Progenitor cell of endocrine pancreas (in vitro differentiated cells): Measurements from ENCODE around the gene FAM120B. TPM values are rescaled to one million over a fixed set of nuclear protein-coding genes. Genes with fewer than 3 reads are reported as not detected.

Experiments
- DNase-seq: peaks from one replicate; pipeline ENCODE4 v3.0.0; 2021; ENCODE audit warnings: low spot score; ENCODE audit not compliant: unreplicated experiment
- H3K27ac Mint-ChIP-seq: 2 replicates; pipeline ENCODE4 v1.8.0; 2021; ENCODE audit warnings: mild to moderate bottlenecking, moderate library complexity, mixed read lengths
- H3K27me3 Mint-ChIP-seq: 2 replicates; pipeline ENCODE4 v1.8.0; 2021; ENCODE audit warnings: mixed read lengths
- H3K36me3 Mint-ChIP-seq: 2 replicates; pipeline ENCODE4 v1.8.0; 2022; ENCODE audit warnings: mixed read lengths; ENCODE audit not compliant: insufficient read depth
- H3K4me1 Mint-ChIP-seq: 2 replicates; pipeline ENCODE4 v1.8.0; 2021; ENCODE audit warnings: low read depth, mixed read lengths
- H3K4me3 Mint-ChIP-seq: 2 replicates; pipeline ENCODE4 v1.8.0; 2021; ENCODE audit warnings: low read depth, mild to moderate bottlenecking, moderate library complexity, mixed read lengths
- H3K9me3 Mint-ChIP-seq: 2 replicates; pipeline ENCODE4 v1.8.0; 2021; ENCODE audit warnings: low read depth, mixed read lengths
- total RNA-seq: library from RNA; stranded (reverse); gene quantifications from 2 replicates; pipeline ENCODE4 v1.2.1, GENCODE V29; 2021
- TF ChIP-seq, protein P1 (sequence below): fragments of 200-600 bp; sonication (generic); IDR thresholded peaks from one replicate; pipeline ENCODE4 v1.5.0; 2021; ENCODE audit warnings: antibody characterized with exemption, mild to moderate bottlenecking; ENCODE audit not compliant: unreplicated experiment

The FAM120B gene
- total RNA-seq, 1 donor from 2014 or later, result 49.3 TPM

DNA sequence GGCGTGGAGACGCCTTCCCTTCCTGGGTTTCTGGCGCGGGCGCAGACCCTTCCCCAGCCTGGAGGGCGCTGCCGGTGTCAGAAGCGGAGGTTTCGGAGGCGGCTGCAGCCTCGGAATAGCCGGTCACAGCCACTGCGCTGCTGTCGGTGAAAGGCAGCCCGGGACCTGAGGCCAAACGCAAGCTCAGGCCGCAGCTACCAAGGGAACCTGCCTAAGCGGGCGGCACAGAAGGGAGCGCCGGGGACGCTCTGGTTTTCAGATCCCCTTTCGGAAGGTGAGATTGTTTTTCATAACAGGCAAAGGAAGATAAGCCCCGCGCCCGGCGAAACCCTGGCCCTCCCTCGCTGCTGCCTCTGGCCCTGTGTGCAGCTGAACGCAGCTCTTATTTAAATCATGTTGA is 116.5 kb downstream of the FAM120B start:
- DNase-seq, result no peak
- Mint-ChIP-seq H3K36me3 (peaks cover 3% of the 10 kb centered on the region), H3K4me1 (no peaks in the 10 kb centered on the region), H3K27ac (no peak overlapping the region), H3K4me3 (no peak overlapping the region), H3K27me3 (peaks cover 20% of the 10 kb centered on the region), H3K9me3 (no peaks in the 10 kb centered on the region)
- TF ChIP-seq, protein P1, sequence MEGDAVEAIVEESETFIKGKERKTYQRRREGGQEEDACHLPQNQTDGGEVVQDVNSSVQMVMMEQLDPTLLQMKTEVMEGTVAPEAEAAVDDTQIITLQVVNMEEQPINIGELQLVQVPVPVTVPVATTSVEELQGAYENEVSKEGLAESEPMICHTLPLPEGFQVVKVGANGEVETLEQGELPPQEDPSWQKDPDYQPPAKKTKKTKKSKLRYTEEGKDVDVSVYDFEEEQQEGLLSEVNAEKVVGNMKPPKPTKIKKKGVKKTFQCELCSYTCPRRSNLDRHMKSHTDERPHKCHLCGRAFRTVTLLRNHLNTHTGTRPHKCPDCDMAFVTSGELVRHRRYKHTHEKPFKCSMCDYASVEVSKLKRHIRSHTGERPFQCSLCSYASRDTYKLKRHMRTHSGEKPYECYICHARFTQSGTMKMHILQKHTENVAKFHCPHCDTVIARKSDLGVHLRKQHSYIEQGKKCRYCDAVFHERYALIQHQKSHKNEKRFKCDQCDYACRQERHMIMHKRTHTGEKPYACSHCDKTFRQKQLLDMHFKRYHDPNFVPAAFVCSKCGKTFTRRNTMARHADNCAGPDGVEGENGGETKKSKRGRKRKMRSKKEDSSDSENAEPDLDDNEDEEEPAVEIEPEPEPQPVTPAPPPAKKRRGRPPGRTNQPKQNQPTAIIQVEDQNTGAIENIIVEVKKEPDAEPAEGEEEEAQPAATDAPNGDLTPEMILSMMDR, result no peak

DNA sequence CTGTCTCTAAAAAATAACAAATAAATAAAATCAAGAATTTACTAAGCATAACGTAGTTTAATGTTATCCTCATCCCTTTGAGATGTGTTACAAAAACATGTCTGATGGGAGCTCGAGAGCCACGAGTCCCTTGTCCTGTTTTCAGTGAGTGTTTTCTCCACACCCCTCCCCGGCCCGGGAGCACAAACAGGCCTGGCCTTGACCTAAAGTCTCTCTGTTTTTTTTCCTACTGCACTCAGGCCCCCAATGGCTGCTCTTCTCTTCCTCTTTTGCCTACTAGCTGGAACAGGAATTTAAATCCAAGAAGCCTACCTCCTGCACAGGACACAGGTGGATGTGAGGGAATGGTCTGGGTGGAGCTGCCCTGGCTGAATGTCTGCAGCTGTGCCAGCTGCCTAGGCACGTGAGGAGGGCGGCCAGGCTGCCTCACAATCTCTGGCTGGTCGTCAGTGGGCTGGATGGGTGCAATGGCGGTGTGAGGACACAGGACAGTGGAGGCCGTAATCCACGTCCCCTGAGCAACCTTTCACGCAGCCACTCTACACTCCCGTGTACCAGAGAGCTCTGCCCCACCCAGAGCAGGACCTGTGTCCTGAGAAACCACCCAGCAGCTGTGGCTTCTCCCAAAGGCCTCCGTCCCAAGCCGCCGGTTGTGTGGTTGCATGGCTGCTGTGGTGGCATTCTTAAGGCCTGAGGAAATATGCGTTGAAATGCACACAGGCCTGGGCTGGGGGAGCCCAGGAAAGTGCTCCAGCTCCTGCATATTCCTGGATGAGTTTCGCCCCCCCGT is 117.5 kb downstream of the FAM120B start:
- Mint-ChIP-seq H3K4me1 (no peaks in the 10 kb centered on the region), H3K36me3 (peaks cover 3% of the 10 kb centered on the region), H3K9me3 (no peaks in the 10 kb centered on the region), H3K27ac (no peak overlapping the region), H3K27me3 (peaks cover 20% of the 10 kb centered on the region), H3K4me3 (no peak overlapping the region)
- TF ChIP-seq, protein P1, result no peak
- DNase-seq, result no peak

DNA sequence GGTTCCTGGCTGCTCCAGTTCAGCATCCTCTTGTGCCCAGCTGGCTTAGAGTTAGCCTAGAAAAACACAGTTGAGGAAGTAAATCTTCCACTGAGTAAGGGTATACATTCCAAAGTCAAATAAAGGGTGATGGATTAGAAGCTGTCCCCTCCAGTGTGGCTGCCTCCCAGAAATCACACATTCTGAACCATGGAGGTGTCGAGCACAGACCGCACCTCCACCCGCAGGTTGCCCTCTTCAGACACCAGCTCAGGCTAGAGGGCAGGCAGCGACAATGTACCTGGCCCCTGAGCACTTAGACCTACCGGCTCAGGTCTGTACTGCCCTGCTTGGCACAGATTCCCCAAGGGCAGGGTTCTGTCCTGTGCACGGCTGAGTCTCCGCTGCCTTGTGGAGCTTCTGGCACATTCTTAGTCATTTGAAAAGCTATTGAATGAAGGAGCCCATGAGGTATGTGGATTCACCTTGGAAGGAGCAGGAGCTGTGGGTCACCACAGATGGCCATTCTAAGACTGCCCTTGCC is 118.1 kb downstream of the FAM120B start:
- no peak for DNase-seq
- peaks cover 3% of the 10 kb centered on the region for H3K36me3 Mint-ChIP-seq
- peaks cover 22% of the 10 kb centered on the region for H3K27me3 Mint-ChIP-seq
- no peak overlapping the region for H3K4me3 Mint-ChIP-seq
- H3K4me1 Mint-ChIP-seq, result no peaks in the 10 kb centered on the region
- H3K27ac Mint-ChIP-seq, result no peak overlapping the region
- TF ChIP-seq, protein P1, result no peak
- no peaks in the 10 kb centered on the region for H3K9me3 Mint-ChIP-seq

DNA sequence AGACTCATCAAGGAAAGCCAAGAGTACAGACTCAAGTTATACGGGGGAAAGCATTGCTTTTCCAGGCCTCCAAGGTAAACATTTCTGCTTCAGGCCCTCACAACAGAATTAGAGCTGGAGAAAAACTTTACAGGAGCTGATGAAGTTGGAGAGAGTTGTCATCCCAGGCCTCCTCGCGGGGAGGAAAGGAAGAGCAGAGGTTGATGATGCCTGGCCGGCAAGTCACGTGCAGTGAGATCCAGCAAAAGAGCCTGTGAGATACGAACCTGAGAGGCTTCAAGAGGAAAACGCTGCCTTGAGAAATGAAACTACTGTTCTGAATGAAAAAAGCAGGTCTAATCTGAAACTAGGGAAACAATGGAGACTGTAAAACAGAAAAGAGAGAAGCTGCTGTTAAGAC is 122.9 kb downstream of the FAM120B start:
- H3K9me3 Mint-ChIP-seq, result no peaks in the 10 kb centered on the region
- TF ChIP-seq, protein P1, result no peak
- H3K27me3 Mint-ChIP-seq, result peaks cover 11% of the 10 kb centered on the region
- no peak overlapping the region for H3K27ac Mint-ChIP-seq
- H3K4me1 Mint-ChIP-seq, result peaks cover 6% of the 10 kb centered on the region
- H3K4me3 Mint-ChIP-seq, result no peak overlapping the region
- DNase-seq, result no peak
- H3K36me3 Mint-ChIP-seq, result no peaks in the 10 kb centered on the region

DNA sequence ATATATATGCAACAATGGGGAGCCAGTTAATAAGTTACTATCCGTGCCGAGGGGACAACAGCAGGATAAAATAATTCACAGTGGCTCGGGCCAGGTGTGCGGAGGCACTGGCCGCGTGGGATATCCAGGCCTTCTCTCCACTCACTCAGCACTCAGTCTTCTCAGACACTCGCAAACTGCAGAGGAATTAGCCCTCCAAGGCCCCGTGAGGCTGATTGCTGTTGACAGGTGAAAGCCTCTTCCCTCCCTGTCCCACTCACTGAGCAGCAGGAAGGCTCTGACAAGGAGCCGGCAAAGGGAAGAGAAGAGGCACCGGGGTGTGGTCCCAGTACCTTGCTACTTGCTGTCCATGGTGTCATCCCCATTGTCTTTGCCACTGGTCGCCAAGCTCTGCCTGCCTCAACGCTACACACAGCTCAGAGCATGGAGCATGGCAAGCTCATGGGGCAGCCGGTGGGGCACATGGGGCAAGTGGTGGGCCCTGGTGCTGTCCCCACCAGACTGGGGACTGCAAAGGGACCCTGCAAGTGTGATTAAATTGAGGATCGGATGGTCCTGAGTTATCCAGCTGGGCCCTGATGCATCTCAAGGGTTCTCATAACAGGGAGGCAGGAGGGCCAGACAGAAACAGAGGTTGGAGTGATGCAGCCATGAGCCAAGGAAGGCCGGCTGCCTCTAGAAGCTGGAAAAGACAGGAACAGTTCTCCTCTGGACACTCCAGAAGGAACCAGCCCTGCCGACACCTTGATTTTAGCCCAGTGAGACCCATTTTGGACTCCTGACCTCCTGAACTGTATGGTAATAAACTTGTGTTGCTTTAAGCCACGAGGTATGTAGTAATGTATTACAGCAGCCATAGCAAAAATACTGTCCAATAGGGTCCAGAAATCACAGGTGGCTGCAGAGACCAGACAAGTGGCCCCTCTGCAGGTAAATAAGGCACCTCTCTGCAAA is 126.9 kb downstream of the FAM120B start:
- TF ChIP-seq, protein P1, result no peak
- Mint-ChIP-seq H3K4me3 (no peak overlapping the region), H3K27me3 (peaks cover 4% of the 10 kb centered on the region), H3K4me1 (peaks cover 15% of the 10 kb centered on the region), H3K36me3 (peaks cover 2% of the 10 kb centered on the region), H3K27ac (no peak overlapping the region), H3K9me3 (peaks cover 4% of the 10 kb centered on the region)
- no peak for DNase-seq
